OCI-LY7 (cell line): ENCODE data around the gene SNAP29.

Source experiments
- CTCF ChIP-seq: fragments of 200-600 bp; sonication (generic); conservative IDR thresholded peaks from 2 replicates; pipeline ENCODE4 v1.5.1; 2014; ENCODE audit warnings: mild to moderate bottlenecking, antibody characterized with exemption, low read length, moderate library complexity, mixed read lengths
- EZH2phosphoT487 ChIP-seq: fragments of 200-600 bp; sonication (generic); IDR thresholded peaks from 2 replicates; pipeline ENCODE4 v1.6.1; 2018; ENCODE audit warnings: low read depth, borderline replicate concordance, mild to moderate bottlenecking, mixed run types, antibody characterized with exemption, low read length, moderate library complexity, mixed read lengths

GRCh38 chr22:20864186-20864908 lies 5.5 kb downstream of the SNAP29 start:
- TF ChIP-seq CTCF (no peak), EZH2phosphoT487 (no peak)
